Endodermal cell (in vitro differentiated cells): Measurements from ENCODE around the gene OXT. TPM values are rescaled to one million over a fixed set of nuclear protein-coding genes. Genes with fewer than 3 reads are reported as not detected.

Experiments
- DNase-seq: peaks from one replicate; pipeline ENCODE4 v3.0.0-alpha.2; 2017
- H3K27ac ChIP-seq: 2 replicates; pipeline ENCODE4 v1.5.1; 2013; ENCODE audit warnings: mild to moderate bottlenecking, low read depth, low read length, moderate library complexity
- H3K27me3 ChIP-seq: 2 replicates; pipeline ENCODE4 v1.6.1; 2013; ENCODE audit warnings: mild to moderate bottlenecking, low read length, moderate library complexity; ENCODE audit not compliant: insufficient read depth, control insufficient read depth, poor library complexity, severe bottlenecking
- H3K36me3 ChIP-seq: 2 replicates; pipeline ENCODE4 v1.7.0; 2013; ENCODE audit warnings: mild to moderate bottlenecking, low read length, moderate library complexity; ENCODE audit not compliant: control insufficient read depth, insufficient read depth
- H3K4me1 ChIP-seq: one replicate; pipeline ENCODE4 v1.7.0; 2013; ENCODE audit warnings: low read length; ENCODE audit not compliant: control insufficient read depth, insufficient read depth
- H3K4me3 ChIP-seq: 2 replicates; pipeline ENCODE4 v1.5.1; 2013; ENCODE audit warnings: mild to moderate bottlenecking, low read length, moderate library complexity
- H3K9ac ChIP-seq: 2 replicates; pipeline ENCODE4 v1.6.1; 2013; ENCODE audit warnings: mild to moderate bottlenecking, low read length, moderate library complexity; ENCODE audit not compliant: poor library complexity, severe bottlenecking; ENCODE audit errors: extremely low read depth
- H3K9me3 ChIP-seq: 2 replicates; pipeline ENCODE4 v1.6.1; 2013; ENCODE audit warnings: mild to moderate bottlenecking, low read length, moderate library complexity; ENCODE audit not compliant: control insufficient read depth
- H3K27ac Mint-ChIP-seq: 2 replicates; pipeline ENCODE4 v1.8.0; 2020; ENCODE audit warnings: mixed read lengths
- H3K27me3 Mint-ChIP-seq: 2 replicates; pipeline ENCODE4 v1.8.0; 2021; ENCODE audit warnings: mild to moderate bottlenecking, mixed read lengths; ENCODE audit not compliant: insufficient read depth
- H3K36me3 Mint-ChIP-seq: 2 replicates; pipeline ENCODE4 v1.8.0; 2020; ENCODE audit warnings: low read depth, mixed read lengths
- H3K4me1 Mint-ChIP-seq: 2 replicates; pipeline ENCODE4 v1.8.0; 2020; ENCODE audit warnings: mixed read lengths
- H3K4me3 Mint-ChIP-seq: 2 replicates; pipeline ENCODE4 v1.8.0; 2020; ENCODE audit warnings: mild to moderate bottlenecking, moderate library complexity, mixed read lengths
- H3K9me3 Mint-ChIP-seq: 2 replicates; pipeline ENCODE4 v1.8.0; 2020; ENCODE audit warnings: mild to moderate bottlenecking, mixed read lengths
- CTCF ChIP-seq: fragments of 200-600 bp; sonication (generic); conservative IDR thresholded peaks from 2 replicates; pipeline ENCODE4 v1.5.0; 2021; ENCODE audit warnings: antibody characterized with exemption, mild to moderate bottlenecking
- WGBS, 2 experiments: methylation state at CpG; one replicate each; pipeline versions ENCODE4 v1.1.5 to v1.1.7; 2013; ENCODE audit warnings: missing lambda C conversion rate in 2 of 2, mixed read lengths in 1 of 2; ENCODE audit not compliant: insufficient coverage in 1 of 2, insufficient read length in 1 of 2; 5-methylcytosine and 5-hydroxymethylcytosine counted together
- total RNA-seq, 2 donors: library from RNA; stranded (reverse); fragmentation: NEBNext Ultra II Directional in 1 of 2; extraction: Animal tissue kit (Norgen Biotek cat#: 25700) in 1 of 2; gene quantifications; 2 replicates in 1 of 2; 3 replicates in 1 of 2; pipeline ENCODE4 v1.2.1, GENCODE V29; 2021

Gene OXT
- total RNA-seq, 2 donors from 2014 or later = not detected

DNA sequence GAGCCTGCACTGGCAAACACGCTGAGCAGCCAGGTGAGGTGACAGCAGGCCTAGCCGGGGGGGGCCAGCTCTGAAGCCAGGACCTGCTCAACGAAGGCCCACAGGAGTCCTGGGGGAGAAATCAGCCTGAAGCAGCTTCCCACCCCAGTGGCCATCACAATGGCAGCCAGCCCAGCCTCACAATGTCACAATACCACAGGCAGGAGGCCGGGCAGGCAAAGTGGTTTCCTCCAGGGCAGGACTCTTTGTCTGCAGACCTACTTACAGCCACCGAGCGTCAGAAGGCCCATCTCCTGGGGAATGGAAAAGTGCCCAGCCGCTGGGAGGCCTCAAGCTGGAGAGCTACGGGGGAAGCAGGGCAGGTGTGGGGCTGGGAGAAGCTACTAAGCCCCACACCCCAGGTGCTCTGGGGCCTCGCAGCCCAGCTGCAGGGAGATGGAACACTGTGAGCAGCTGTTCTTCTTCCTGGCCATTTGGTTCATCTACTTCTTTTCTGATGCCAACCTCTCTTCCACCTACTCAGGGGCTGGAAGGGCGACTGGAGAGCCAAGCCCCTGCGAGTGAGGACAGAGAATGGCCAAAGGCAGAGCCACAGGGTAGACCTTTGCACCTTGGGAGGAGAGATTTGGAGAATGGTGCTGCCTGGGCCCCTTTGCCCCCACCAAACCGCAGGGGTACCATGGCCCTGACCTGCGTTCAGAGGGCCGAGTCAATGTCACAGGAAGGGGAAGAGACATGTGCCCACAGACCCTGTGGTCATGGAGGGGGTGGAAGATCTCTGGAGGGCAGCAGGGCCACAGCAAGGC lies 35.4 kb downstream of the OXT start:
- peak; percentile 61 for DNase-seq
- peak overlapping the region; percentile 74 for H3K27ac Mint-ChIP-seq
- WGBS, 2 experiments = 83 to 100% methylated on average over 3 to 14 of the region's 14 CpGs

GRCh38 chr20:3107464-3108025 lies 36.1 kb downstream of the OXT start:
- no peak for TF ChIP-seq CTCF
- no peak overlapping the region for H3K27ac ChIP-seq
- no peaks in the 10 kb centered on the region for H3K4me1 ChIP-seq
- no peaks in the 10 kb centered on the region for H3K9me3 Mint-ChIP-seq
- no peaks in the 10 kb centered on the region for H3K4me1 Mint-ChIP-seq
- no peak overlapping the region for H3K4me3 Mint-ChIP-seq
- no peak overlapping the region for H3K4me3 ChIP-seq
- no peaks in the 10 kb centered on the region for H3K36me3 ChIP-seq
- 93 to 94% methylated on average over 11 to 12 of the region's 12 CpGs for WGBS, 2 experiments
- H3K27me3 Mint-ChIP-seq = no peaks in the 10 kb centered on the region
- H3K27me3 ChIP-seq = no peaks in the 10 kb centered on the region
- no peaks in the 10 kb centered on the region for H3K36me3 Mint-ChIP-seq
- no peaks in the 10 kb centered on the region for H3K9me3 ChIP-seq
- no peak overlapping the region for H3K27ac Mint-ChIP-seq
- no peak overlapping the region for H3K9ac ChIP-seq
- no peak for DNase-seq

More for the DNA sequence above, 35.4 kb downstream of the OXT start:
- TF ChIP-seq CTCF = no peak
- Histone ChIP-seq H3K9me3 (no peaks in the 10 kb centered on the region), H3K27me3 (no peaks in the 10 kb centered on the region), H3K9ac (no peak overlapping the region), H3K36me3 (no peaks in the 10 kb centered on the region), H3K27ac (no peak overlapping the region), H3K4me3 (no peak overlapping the region), H3K4me1 (no peaks in the 10 kb centered on the region)
- no peak overlapping the region for H3K4me3 Mint-ChIP-seq
- H3K27me3 Mint-ChIP-seq = no peaks in the 10 kb centered on the region
- H3K9me3 Mint-ChIP-seq = no peaks in the 10 kb centered on the region
- no peaks in the 10 kb centered on the region for H3K4me1 Mint-ChIP-seq
- no peaks in the 10 kb centered on the region for H3K36me3 Mint-ChIP-seq

GRCh38 chr20:3109350-3110302 lies 38.2 kb downstream of the OXT start:
- no peak for TF ChIP-seq CTCF
- H3K27me3 Mint-ChIP-seq = no peaks in the 10 kb centered on the region
- H3K9me3 ChIP-seq = no peaks in the 10 kb centered on the region
- H3K4me3 Mint-ChIP-seq = no peak overlapping the region
- H3K36me3 Mint-ChIP-seq = peaks cover 8% of the 10 kb centered on the region
- no peak overlapping the region for H3K4me3 ChIP-seq
- no peak overlapping the region for H3K9ac ChIP-seq
- H3K4me1 ChIP-seq = no peaks in the 10 kb centered on the region
- no peaks in the 10 kb centered on the region for H3K27me3 ChIP-seq
- H3K9me3 Mint-ChIP-seq = no peaks in the 10 kb centered on the region
- no peak overlapping the region for H3K27ac Mint-ChIP-seq
- 93 to 95% methylated on average over 14 to 23 of the region's 23 CpGs for WGBS, 2 experiments
- peaks cover 4% of the 10 kb centered on the region for H3K36me3 ChIP-seq
- no peak overlapping the region for H3K27ac ChIP-seq
- peaks cover 2% of the 10 kb centered on the region for H3K4me1 Mint-ChIP-seq
- no peak for DNase-seq
